ENCODE measurements around the gene DIAPH2.

DIAPH2 gene

GRCh38 chrX:97416461-97416860 is 731.8 kb downstream of the DIAPH2 start:
- no peaks in the 10 kb centered on the region for H3K36me3 ChIP-seq (ENCODE audit: control insufficient read depth in 5 of 5, insufficient read depth in 5 of 5, low read length in 5 of 5)
- H3K27ac ChIP-seq (ENCODE audit: low read depth, low read length), result no peak overlapping the region
- no peaks in the 10 kb centered on the region for H3K4me1 ChIP-seq (ENCODE audit: control insufficient read depth in 5 of 5, insufficient read depth in 5 of 5, low read length in 5 of 5)
- no peak overlapping the region for H3K9ac ChIP-seq (ENCODE audit: low read length in 5 of 5)
- no peaks in the 10 kb centered on the region for H3K9me3 ChIP-seq (ENCODE audit: control insufficient read depth in 5 of 5, low read length in 5 of 5)
- H3K27me3 ChIP-seq (ENCODE audit: control insufficient read depth in 5 of 5, insufficient read depth in 4 of 5, low read length in 5 of 5), result no peaks in the 10 kb centered on the region
- H3K4me3 ChIP-seq (ENCODE audit: low read depth in 1 of 5, low read length in 5 of 5), result no peak overlapping the region

GRCh38 chrX:97429101-97429500 is 744.5 kb downstream of the DIAPH2 start:
- no peak overlapping the region for H3K4me3 ChIP-seq (ENCODE audit: low read depth in 1 of 5, low read length in 5 of 5)
- H3K27me3 ChIP-seq (ENCODE audit: control insufficient read depth in 5 of 5, insufficient read depth in 4 of 5, low read length in 5 of 5), result no peaks in the 10 kb centered on the region
- no peak overlapping the region for H3K9ac ChIP-seq (ENCODE audit: low read length in 5 of 5)
- no peak overlapping the region for H3K27ac ChIP-seq (ENCODE audit: low read depth, low read length)
- H3K4me1 ChIP-seq (ENCODE audit: control insufficient read depth in 5 of 5, insufficient read depth in 5 of 5, low read length in 5 of 5), result no peaks in the 10 kb centered on the region
- peaks cover 0 to 11% (median 0%) of the 10 kb centered on the region in 5 donors for H3K36me3 ChIP-seq (ENCODE audit: control insufficient read depth in 5 of 5, insufficient read depth in 5 of 5, low read length in 5 of 5)
- H3K9me3 ChIP-seq (ENCODE audit: control insufficient read depth in 5 of 5, low read length in 5 of 5), result no peaks in the 10 kb centered on the region

- Histone ChIP-seq H3K27ac (ENCODE audit: low read depth, low read length) (no peak overlapping the region), H3K9me3 (ENCODE audit: control insufficient read depth in 5 of 5, low read length in 5 of 5) (no peaks in the 10 kb centered on the region), H3K4me3 (ENCODE audit: low read depth in 1 of 5, low read length in 5 of 5) (no peak overlapping the region), H3K9ac (ENCODE audit: low read length in 5 of 5) (no peak overlapping the region), H3K27me3 (ENCODE audit: control insufficient read depth in 5 of 5, insufficient read depth in 4 of 5, low read length in 5 of 5) (no peaks in the 10 kb centered on the region), H3K36me3 (ENCODE audit: control insufficient read depth in 5 of 5, insufficient read depth in 5 of 5, low read length in 5 of 5) (peaks cover 0 to 11% (median 0%) of the 10 kb centered on the region in 5 donors), H3K4me1 (ENCODE audit: control insufficient read depth in 5 of 5, insufficient read depth in 5 of 5, low read length in 5 of 5) (no peaks in the 10 kb centered on the region)
Observed at GRCh38 chrX:97431281-97431680, 746.6 kb downstream of the DIAPH2 start.

- Histone ChIP-seq H3K4me1 (ENCODE audit: control insufficient read depth in 5 of 5, insufficient read depth in 5 of 5, low read length in 5 of 5) (no peaks in the 10 kb centered on the region), H3K9me3 (ENCODE audit: control insufficient read depth in 5 of 5, low read length in 5 of 5) (no peaks in the 10 kb centered on the region), H3K36me3 (ENCODE audit: control insufficient read depth in 5 of 5, insufficient read depth in 5 of 5, low read length in 5 of 5) (no peaks in the 10 kb centered on the region), H3K4me3 (ENCODE audit: low read depth in 1 of 5, low read length in 5 of 5) (no peak overlapping the region), H3K9ac (ENCODE audit: low read length in 5 of 5) (no peak overlapping the region), H3K27me3 (ENCODE audit: control insufficient read depth in 5 of 5, insufficient read depth in 4 of 5, low read length in 5 of 5) (peaks cover 0 to 4% (median 0%) of the 10 kb centered on the region in 5 donors), H3K27ac (ENCODE audit: low read depth, low read length) (no peak overlapping the region)
Observed at GRCh38 chrX:97446298-97446882, 761.7 kb downstream of the DIAPH2 start.

GRCh38 chrX:97447306-97447705 is 762.7 kb downstream of the DIAPH2 start:
- no peaks in the 10 kb centered on the region for H3K9me3 ChIP-seq (ENCODE audit: control insufficient read depth in 5 of 5, low read length in 5 of 5)
- no peaks in the 10 kb centered on the region for H3K4me1 ChIP-seq (ENCODE audit: control insufficient read depth in 5 of 5, insufficient read depth in 5 of 5, low read length in 5 of 5)
- H3K27ac ChIP-seq (ENCODE audit: low read depth, low read length), result no peak overlapping the region
- peaks cover 0 to 4% (median 0%) of the 10 kb centered on the region in 5 donors for H3K27me3 ChIP-seq (ENCODE audit: control insufficient read depth in 5 of 5, insufficient read depth in 4 of 5, low read length in 5 of 5)
- H3K9ac ChIP-seq (ENCODE audit: low read length in 5 of 5), result no peak overlapping the region
- no peaks in the 10 kb centered on the region for H3K36me3 ChIP-seq (ENCODE audit: control insufficient read depth in 5 of 5, insufficient read depth in 5 of 5, low read length in 5 of 5)
- H3K4me3 ChIP-seq (ENCODE audit: low read depth in 1 of 5, low read length in 5 of 5), result no peak overlapping the region

GRCh38 chrX:97452283-97452682 is 767.6 kb downstream of the DIAPH2 start:
- Histone ChIP-seq H3K4me3 (ENCODE audit: low read depth in 1 of 5, low read length in 5 of 5) (no peak overlapping the region), H3K36me3 (ENCODE audit: control insufficient read depth in 5 of 5, insufficient read depth in 5 of 5, low read length in 5 of 5) (no peaks in the 10 kb centered on the region), H3K9me3 (ENCODE audit: control insufficient read depth in 5 of 5, low read length in 5 of 5) (no peaks in the 10 kb centered on the region), H3K9ac (ENCODE audit: low read length in 5 of 5) (no peak overlapping the region), H3K4me1 (ENCODE audit: control insufficient read depth in 5 of 5, insufficient read depth in 5 of 5, low read length in 5 of 5) (no peaks in the 10 kb centered on the region), H3K27me3 (ENCODE audit: control insufficient read depth in 5 of 5, insufficient read depth in 4 of 5, low read length in 5 of 5) (no peaks in the 10 kb centered on the region), H3K27ac (ENCODE audit: low read depth, low read length) (no peak overlapping the region)

GRCh38 chrX:97461763-97462162 is 777.1 kb downstream of the DIAPH2 start:
- H3K27me3 ChIP-seq (ENCODE audit: control insufficient read depth in 5 of 5, insufficient read depth in 4 of 5, low read length in 5 of 5), result peaks cover 0 to 3% (median 0%) of the 10 kb centered on the region in 5 donors
- H3K9me3 ChIP-seq (ENCODE audit: control insufficient read depth in 5 of 5, low read length in 5 of 5), result no peaks in the 10 kb centered on the region
- H3K27ac ChIP-seq (ENCODE audit: low read depth, low read length), result no peak overlapping the region

GRCh38 chrX:97471071-97471470 is 786.4 kb downstream of the DIAPH2 start:
- Histone ChIP-seq H3K27me3 (ENCODE audit: control insufficient read depth in 5 of 5, insufficient read depth in 4 of 5, low read length in 5 of 5) (peaks cover 0 to 4% (median 0%) of the 10 kb centered on the region in 5 donors), H3K9me3 (ENCODE audit: control insufficient read depth in 5 of 5, low read length in 5 of 5) (no peaks in the 10 kb centered on the region), H3K4me1 (ENCODE audit: control insufficient read depth in 5 of 5, insufficient read depth in 5 of 5, low read length in 5 of 5) (no peaks in the 10 kb centered on the region)

More at GRCh38 chrX:97461763-97462162, 777.1 kb downstream of the DIAPH2 start:
- no peaks in the 10 kb centered on the region for H3K36me3 ChIP-seq (ENCODE audit: control insufficient read depth in 5 of 5, insufficient read depth in 5 of 5, low read length in 5 of 5)
- no peaks in the 10 kb centered on the region for H3K4me1 ChIP-seq (ENCODE audit: control insufficient read depth in 5 of 5, insufficient read depth in 5 of 5, low read length in 5 of 5)
- no peak overlapping the region for H3K9ac ChIP-seq (ENCODE audit: low read length in 5 of 5)
- H3K4me3 ChIP-seq (ENCODE audit: low read depth in 1 of 5, low read length in 5 of 5), result no peak overlapping the region

GRCh38 chrX:97474933-97475332 is 790.3 kb downstream of the DIAPH2 start:
- no peak overlapping the region for H3K4me3 ChIP-seq (ENCODE audit: low read depth in 1 of 5, low read length in 5 of 5)
- no peak overlapping the region for H3K9ac ChIP-seq (ENCODE audit: low read length in 5 of 5)
- H3K27me3 ChIP-seq (ENCODE audit: control insufficient read depth in 5 of 5, insufficient read depth in 4 of 5, low read length in 5 of 5), result peaks cover 0 to 4% (median 0%) of the 10 kb centered on the region in 5 donors
- H3K27ac ChIP-seq (ENCODE audit: low read depth, low read length), result no peak overlapping the region
- peaks cover 0 to 3% (median 0%) of the 10 kb centered on the region in 5 donors for H3K36me3 ChIP-seq (ENCODE audit: control insufficient read depth in 5 of 5, insufficient read depth in 5 of 5, low read length in 5 of 5)
- H3K4me1 ChIP-seq (ENCODE audit: control insufficient read depth in 5 of 5, insufficient read depth in 5 of 5, low read length in 5 of 5), result no peaks in the 10 kb centered on the region
- no peaks in the 10 kb centered on the region for H3K9me3 ChIP-seq (ENCODE audit: control insufficient read depth in 5 of 5, low read length in 5 of 5)

More at GRCh38 chrX:97471071-97471470, 786.4 kb downstream of the DIAPH2 start:
- no peak overlapping the region for H3K9ac ChIP-seq (ENCODE audit: low read length in 5 of 5)
- H3K36me3 ChIP-seq (ENCODE audit: control insufficient read depth in 5 of 5, insufficient read depth in 5 of 5, low read length in 5 of 5), result peaks cover 0 to 4% (median 0%) of the 10 kb centered on the region in 5 donors
- no peak overlapping the region for H3K4me3 ChIP-seq (ENCODE audit: low read depth in 1 of 5, low read length in 5 of 5)
- no peak overlapping the region for H3K27ac ChIP-seq (ENCODE audit: low read depth, low read length)

- Histone ChIP-seq H3K9ac (ENCODE audit: low read length in 5 of 5) (no peak overlapping the region), H3K4me1 (ENCODE audit: control insufficient read depth in 5 of 5, insufficient read depth in 5 of 5, low read length in 5 of 5) (no peaks in the 10 kb centered on the region), H3K9me3 (ENCODE audit: control insufficient read depth in 5 of 5, low read length in 5 of 5) (no peaks in the 10 kb centered on the region)
Observed at GRCh38 chrX:97479106-97479890, 794.7 kb downstream of the DIAPH2 start.

More at GRCh38 chrX:97479106-97479890, 794.7 kb downstream of the DIAPH2 start:
- Histone ChIP-seq H3K36me3 (ENCODE audit: control insufficient read depth in 5 of 5, insufficient read depth in 5 of 5, low read length in 5 of 5) (no peaks in the 10 kb centered on the region), H3K4me3 (ENCODE audit: low read depth in 1 of 5, low read length in 5 of 5) (no peak overlapping the region), H3K27ac (ENCODE audit: low read depth, low read length) (no peak overlapping the region), H3K27me3 (ENCODE audit: control insufficient read depth in 5 of 5, insufficient read depth in 4 of 5, low read length in 5 of 5) (no peaks in the 10 kb centered on the region)

Measured in subcutaneous abdominal adipose tissue (tissue), 5 donors.